Uterus (tissue), 4 donors: ENCODE results near the gene C9orf50. TPM values are rescaled to one million over a fixed set of nuclear protein-coding genes. Genes with fewer than 3 reads are reported as not detected.

Source experiments
- DNase-seq, 2 donors: peaks; one replicate each; pipeline ENCODE4 v3.0.0-alpha.2; 2019 to 2020
- H3K27ac ChIP-seq, 2 donors: fragments of 200-600 bp; sonication (generic); 1 replicate in 1 of 2; 2 replicates in 1 of 2; pipeline ENCODE4 v1.5.1; 2016 to 2018
- H3K27me3 ChIP-seq, 2 donors: fragments of 200-600 bp; sonication (generic); one replicate each; pipeline ENCODE4 v1.5.1; 2018 to 2019; ENCODE audit warnings: control low read depth in 1 of 2
- H3K36me3 ChIP-seq, 2 donors: fragments of 200-600 bp; sonication (generic); one replicate each; pipeline ENCODE4 v1.5.1; 2019; ENCODE audit warnings: control low read depth in 1 of 2
- H3K4me1 ChIP-seq, 2 donors: fragments of 200-600 bp; sonication (generic); one replicate each; pipeline ENCODE4 v1.5.1; 2018 to 2019; ENCODE audit warnings: control low read depth in 1 of 2
- H3K4me3 ChIP-seq, 2 donors: fragments of 200-600 bp; sonication (generic); 1 replicate in 1 of 2; 2 replicates in 1 of 2; pipeline ENCODE4 v1.5.1; 2018 to 2019; ENCODE audit warnings: mild to moderate bottlenecking in 1 of 2
- H3K9me3 ChIP-seq, 2 donors: fragments of 200-600 bp; sonication (generic); one replicate each; pipeline ENCODE4 v1.5.1; 2019; ENCODE audit warnings: control low read depth in 1 of 2
- CTCF ChIP-seq, 4 experiments: fragments of 200-600 bp in 2 of 4; fragments of 450-650 bp in 2 of 4; sonication (generic) in 2 of 4; IDR thresholded peaks; one replicate each; pipeline ENCODE4 v1.5.1; 2016 to 2019; ENCODE audit warnings: antibody characterized with exemption in 4 of 4, mild to moderate bottlenecking in 2 of 4, moderate library complexity in 1 of 4
- POLR2A ChIP-seq, 2 donors: fragments of 450-650 bp; IDR thresholded peaks; one replicate each; pipeline ENCODE4 v1.6.1; 2016; ENCODE audit warnings: antibody characterized with exemption in 2 of 2, mild to moderate bottlenecking in 1 of 2, moderate library complexity in 1 of 2
- intact Hi-C: fragments of 100-400 bp; cut with DNase I; formaldehyde crosslinking; loops from one replicate; pipeline ENCODE4 v1.15.1; 2023; ENCODE audit warnings: low total_unique reads
- total RNA-seq, 4 donors: library from RNA; depleted of rRNA in 3 of 4; stranded (reverse); fragments of >200 nt in 3 of 4; gene quantifications; one replicate each; pipeline versions ENCODE4 v1.1.0 to v1.2.4, GENCODE V29; 2014 to 2023
- donor health status: DM: yes; HTN: yes; CAD: no.

C9orf50 gene
- total RNA-seq, 4 donors from 2014 or later, result 0.35 TPM; not detected in 3

GRCh38 chr9:129615407-129616285 lies 5.3 kb downstream of the C9orf50 start:
- intact Hi-C loops, result no loop called here
- no peaks in the 10 kb centered on the region for H3K36me3 ChIP-seq
- H3K4me1 ChIP-seq, result peaks cover 0 to 6% of the 10 kb centered on the region in 2 donors
- no peaks in the 10 kb centered on the region for H3K9me3 ChIP-seq
- no peak overlapping the region for H3K4me3 ChIP-seq
- TF ChIP-seq POLR2A (IDR thresholded peaks at IDR 0.05), result no peak
- TF ChIP-seq CTCF (IDR thresholded peaks at IDR 0.05), result no peak
- no peak for DNase-seq
- no peak overlapping the region for H3K27ac ChIP-seq
- no peaks in the 10 kb centered on the region for H3K27me3 ChIP-seq

GRCh38 chr9:129614932-129615331 lies 6.0 kb downstream of the C9orf50 start:
- intact Hi-C loops, result loop anchor here (5.0 kb wide), 1 partner anchor 478 kb away; no protein-coding TSS in a partner anchor
- no peaks in the 10 kb centered on the region for H3K36me3 ChIP-seq
- DNase-seq, result no peak
- H3K4me3 ChIP-seq, result no peak overlapping the region
- no peaks in the 10 kb centered on the region for H3K27me3 ChIP-seq
- no peak overlapping the region for H3K27ac ChIP-seq
- no peak for TF ChIP-seq CTCF (IDR thresholded peaks at IDR 0.05)
- TF ChIP-seq POLR2A (IDR thresholded peaks at IDR 0.05), result no peak
- peaks cover 0 to 7% of the 10 kb centered on the region in 2 donors for H3K4me1 ChIP-seq
- no peaks in the 10 kb centered on the region for H3K9me3 ChIP-seq

GRCh38 chr9:129613520-129614175 lies 7.3 kb downstream of the C9orf50 start:
- DNase-seq, result no peak
- H3K4me1 ChIP-seq, result peaks cover 0 to 12% of the 10 kb centered on the region in 2 donors
- no peak overlapping the region for H3K4me3 ChIP-seq
- H3K27ac ChIP-seq, result no peak overlapping the region
- TF ChIP-seq POLR2A (IDR thresholded peaks at IDR 0.05), result no peak
- no peak for TF ChIP-seq CTCF (IDR thresholded peaks at IDR 0.05)
- intact Hi-C loops, result loop anchor here (5.0 kb wide), 1 partner anchor 476 kb away; no protein-coding TSS in a partner anchor
- H3K9me3 ChIP-seq, result no peaks in the 10 kb centered on the region
- H3K36me3 ChIP-seq, result no peaks in the 10 kb centered on the region
- H3K27me3 ChIP-seq, result no peaks in the 10 kb centered on the region

- Histone ChIP-seq H3K9me3 (no peaks in the 10 kb centered on the region), H3K27ac (no peak overlapping the region), H3K27me3 (no peaks in the 10 kb centered on the region), H3K36me3 (no peaks in the 10 kb centered on the region), H3K4me1 (peaks cover 0 to 12% of the 10 kb centered on the region in 2 donors), H3K4me3 (no peak overlapping the region)
- intact Hi-C loops, result loop anchor here (5.0 kb wide), 1 partner anchor 476 kb away; no protein-coding TSS in a partner anchor
- TF ChIP-seq CTCF (IDR thresholded peaks at IDR 0.05) (no peak), POLR2A (IDR thresholded peaks at IDR 0.05) (no peak)
- no peak for DNase-seq
Measured at GRCh38 chr9:129612815-129613519, 7.9 kb downstream of the C9orf50 start.
